Endothelial cell of umbilical vein (primary cell): ENCODE results near the gene B9D2. TPM values are rescaled to one million over a fixed set of nuclear protein-coding genes. Genes with fewer than 3 reads are reported as not detected.
"Not testable (repeated sequence)": the region's sequence is repeated elsewhere in the genome, so short reads cannot be mapped to it uniquely, and the experiment has no call there.

Source experiments
- BruUV-seq: library from RNA; stranded (reverse); fragments of 400-500 nt; replicated peaks from 2 replicates; lab custom pipeline; 2021; lab: Mats Ljungman, UMichigan
- CTCF ChIA-PET: fragments of 300-600, 350-600 bp; sonication (Branson Sonifier 250); formaldehyde crosslinking; loops from one replicate; lab custom pipeline; 2021; ENCODE audit warnings: antibody characterized with exemption, inconsistent platforms; lab: Charles Lee
- POLR2A ChIA-PET: fragments of 300-600, 350-600 bp; sonication (Branson Sonifier 250); formaldehyde crosslinking; loops from one replicate; lab custom pipeline; 2021; ENCODE audit warnings: antibody characterized with exemption, inconsistent platforms; lab: Charles Lee
- DNase-seq: peaks from one replicate; pipeline ENCODE4 v3.0.0-alpha.2; 2011; ENCODE audit warnings: low read depth, low spot score
- FAIRE-seq: peaks from 2 replicates; lab custom pipeline; 2011; peaks lifted over from hg19 to GRCh38; lab: Jason Lieb, UNC
- H2AFZ ChIP-seq: 2 replicates; pipeline ENCODE4 v1.6.0; 2012; ENCODE audit warnings: low read depth, low read length, control low read depth, inconsistent platforms
- H3K27ac ChIP-seq: 2 replicates; pipeline ENCODE4 v1.5.1; 2011; ENCODE audit warnings: low read depth, mild to moderate bottlenecking, control low read depth, low read length, moderate library complexity; ENCODE audit not compliant: insufficient read depth
- H3K27me3 ChIP-seq, 2 experiments: 2 replicates each; pipeline versions ENCODE4 v1.6.0 to v1.6.1; 2011; ENCODE audit warnings: low read length in 2 of 2, mixed read lengths in 1 of 2; ENCODE audit not compliant: control insufficient read depth in 2 of 2, insufficient read depth in 2 of 2
- H3K36me3 ChIP-seq, 2 experiments: 2 replicates in 1 of 2; 3 replicates in 1 of 2; pipeline ENCODE4 v1.5.1; 2011; ENCODE audit warnings: low read length in 2 of 2, mild to moderate bottlenecking in 1 of 2, moderate library complexity in 1 of 2; ENCODE audit not compliant: control insufficient read depth in 2 of 2, insufficient read depth in 2 of 2; ENCODE audit errors: extremely low read depth in 1 of 2
- H3K4me1 ChIP-seq: 3 replicates; pipeline ENCODE4 v1.5.1; 2011; ENCODE audit warnings: mild to moderate bottlenecking, low read length; ENCODE audit not compliant: control insufficient read depth, insufficient read depth; ENCODE audit errors: extremely low read depth
- H3K4me2 ChIP-seq: 2 replicates; pipeline ENCODE4 v1.6.1; 2011; ENCODE audit warnings: low read length, control low read depth, mixed read lengths; ENCODE audit not compliant: insufficient read depth
- H3K4me3 ChIP-seq, 3 experiments: fragments of 200-600 bp in 1 of 3; sonication (generic), shearing (Covaris generic) in 1 of 3; replicated peaks in 1 of 3; 2 replicates each; pipeline ENCODE4 v1.5.1; 2011 to 2016; ENCODE audit warnings: control low read depth in 3 of 3, low read length in 3 of 3, mild to moderate bottlenecking in 2 of 3, inconsistent platforms in 1 of 3, low read depth in 1 of 3, moderate library complexity in 1 of 3; ENCODE audit not compliant: insufficient read depth in 1 of 3
- H3K79me2 ChIP-seq: 2 replicates; pipeline ENCODE4 v1.6.0; 2012; ENCODE audit warnings: low read length, inconsistent platforms; ENCODE audit not compliant: control insufficient read depth, insufficient read depth
- H3K9ac ChIP-seq: replicated peaks from 2 replicates; pipeline ENCODE3; 2011; ENCODE audit warnings: low read length, control low read depth; ENCODE audit not compliant: insufficient read depth; ENCODE audit errors: extremely low read depth
- H3K9me1 ChIP-seq: replicated peaks from 3 replicates; pipeline ENCODE4 v1.6.0; 2011; ENCODE audit warnings: mild to moderate bottlenecking, low read length; ENCODE audit not compliant: control insufficient read depth, insufficient read depth; ENCODE audit errors: extremely low read depth
- H3K9me3 ChIP-seq: replicated peaks from 2 replicates; pipeline ENCODE4 v1.5.1; 2012; ENCODE audit warnings: low read length, inconsistent platforms; ENCODE audit not compliant: control insufficient read depth, insufficient read depth
- H4K20me1 ChIP-seq: replicated peaks from 2 replicates; pipeline ENCODE3; 2011; ENCODE audit warnings: mild to moderate bottlenecking, low read length; ENCODE audit not compliant: control insufficient read depth, insufficient read depth; ENCODE audit errors: extremely low read depth
- EZH2 ChIP-seq: IDR thresholded peaks from 2 replicates; pipeline ENCODE4 v1.6.1; 2012; ENCODE audit warnings: borderline replicate concordance, low read depth, mild to moderate bottlenecking, moderate library complexity, low read length, inconsistent platforms; ENCODE audit not compliant: severe bottlenecking
- FOS ChIP-seq: IDR thresholded peaks from 2 replicates; pipeline ENCODE4 v1.6.1; 2011; ENCODE audit warnings: mild to moderate bottlenecking, low read length, moderate library complexity, borderline replicate concordance; ENCODE audit not compliant: insufficient read depth
- GATA2 ChIP-seq: IDR thresholded peaks from 2 replicates; pipeline ENCODE4 v1.7.0; 2011; ENCODE audit warnings: low read depth, mild to moderate bottlenecking, moderate library complexity, mixed read lengths, low read length; ENCODE audit not compliant: insufficient read length, insufficient read depth
- JUN ChIP-seq: IDR thresholded peaks from 2 replicates; pipeline ENCODE4 v1.6.1; 2011; ENCODE audit warnings: borderline replicate concordance, low read depth; ENCODE audit not compliant: insufficient read length, insufficient read depth
- MYC ChIP-seq: IDR thresholded peaks from one replicate; pipeline ENCODE4 v1.6.1; 2011; ENCODE audit warnings: mild to moderate bottlenecking, low read depth, low read length
- POLR2A ChIP-seq: IDR thresholded peaks from 2 replicates; pipeline ENCODE4 v1.6.1; 2012; ENCODE audit warnings: low read depth, mild to moderate bottlenecking, control low read depth, low read length
- POLR2AphosphoS5 ChIP-seq: IDR thresholded peaks from 2 replicates; pipeline ENCODE4 v1.6.1; 2012; ENCODE audit warnings: low read depth, mild to moderate bottlenecking, control low read depth, low read length, moderate library complexity; ENCODE audit not compliant: insufficient read depth
- dilution Hi-C: fragments of 300-500 bp; cut with MboI; formaldehyde crosslinking; loops from one replicate; pipeline ENCODE4 v1.15.0; 2019; ENCODE audit warnings: low sequenced_read_pairs; ENCODE audit not compliant: extremely low pct_ligation_motif_present
- intact Hi-C: fragments of 100-400 bp; cut with micrococcal nuclease; formaldehyde crosslinking; loops from one replicate; pipeline ENCODE4 v1.10.0; 2022
- polyA plus RNA-seq, 4 experiments: library from polyadenylated mRNA; depleted of rRNA in 3 of 4; stranded (reverse) in 3 of 4; unstranded in 1 of 4; fragments of >200 nt; gene quantifications; 2 replicates each; pipeline versions ENCODE4 v1.2.1 to v1.2.3, GENCODE V29; 2011 to 2012; ENCODE audit warnings: missing spikeins in 1 of 4
- total RNA-seq: library from RNA; stranded (reverse); gene quantifications from 2 replicates; pipeline ENCODE4 v1.2.3, GENCODE V29; 2021
- TF ChIP-seq, protein P1 (sequence below): IDR thresholded peaks from 2 replicates; pipeline ENCODE4 v1.6.1; 2011; ENCODE audit not compliant: insufficient read depth, insufficient read length
- TF ChIP-seq, protein P2 (sequence below), 2 donors: IDR thresholded peaks; 1 replicate in 1 of 2; 2 replicates in 1 of 2; pipeline ENCODE4 v1.5.1; 2011; ENCODE audit warnings: low read length in 2 of 2, mild to moderate bottlenecking in 2 of 2, moderate library complexity in 2 of 2, control low read depth in 1 of 2, inconsistent platforms in 1 of 2, low read depth in 1 of 2; ENCODE audit not compliant: insufficient read depth in 1 of 2; ENCODE audit errors: extremely low read depth in 1 of 2

B9D2 gene
- total and polyA plus RNA-seq, 2 donors (not counting 3 experiments of a cell fraction or from before 2014, with no cell fraction given), result 12.2 to 23.9 TPM

DNA sequence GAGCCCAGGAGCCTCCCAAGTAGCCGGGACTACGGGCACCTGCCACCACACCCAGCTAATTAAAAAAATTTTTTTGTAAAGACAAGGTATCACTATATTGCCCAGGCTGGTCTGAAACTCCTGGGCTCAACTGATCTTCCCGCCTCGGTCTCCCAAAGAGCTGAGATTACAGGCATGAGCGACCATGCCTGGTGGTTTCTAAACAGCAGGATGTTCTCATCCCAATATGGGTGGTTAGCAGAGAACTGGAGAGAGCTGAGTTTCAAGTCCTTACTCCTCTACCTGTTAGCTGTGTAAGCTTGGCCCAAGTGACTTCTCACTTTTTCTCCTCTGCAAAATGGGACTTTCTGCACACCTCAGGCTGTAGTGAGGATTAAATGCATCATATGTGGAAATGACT lies 20.4 kb upstream of the B9D2 start:
- Histone ChIP-seq H3K4me1 (no peaks in the 10 kb centered on the region), H3K79me2 (no peaks in the 10 kb centered on the region), H3K9me3 (no peaks in the 10 kb centered on the region), H3K9me1 (no peaks in the 10 kb centered on the region), H3K36me3 (peaks cover 3 to 5% of the 10 kb centered on the region in 2 experiments), H2AFZ (no peak overlapping the region), H3K27me3 (no peaks in the 10 kb centered on the region), H3K4me3 (no peak overlapping the region), H3K27ac (no peak overlapping the region), H4K20me1 (no peaks in the 10 kb centered on the region), H3K9ac (no peak overlapping the region), H3K4me2 (no peak overlapping the region)
- FAIRE-seq (no peak), DNase-seq (no peak)
- TF ChIP-seq, protein P1, sequence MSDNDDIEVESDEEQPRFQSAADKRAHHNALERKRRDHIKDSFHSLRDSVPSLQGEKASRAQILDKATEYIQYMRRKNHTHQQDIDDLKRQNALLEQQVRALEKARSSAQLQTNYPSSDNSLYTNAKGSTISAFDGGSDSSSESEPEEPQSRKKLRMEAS, result no peak
- TF ChIP-seq, protein P2, sequence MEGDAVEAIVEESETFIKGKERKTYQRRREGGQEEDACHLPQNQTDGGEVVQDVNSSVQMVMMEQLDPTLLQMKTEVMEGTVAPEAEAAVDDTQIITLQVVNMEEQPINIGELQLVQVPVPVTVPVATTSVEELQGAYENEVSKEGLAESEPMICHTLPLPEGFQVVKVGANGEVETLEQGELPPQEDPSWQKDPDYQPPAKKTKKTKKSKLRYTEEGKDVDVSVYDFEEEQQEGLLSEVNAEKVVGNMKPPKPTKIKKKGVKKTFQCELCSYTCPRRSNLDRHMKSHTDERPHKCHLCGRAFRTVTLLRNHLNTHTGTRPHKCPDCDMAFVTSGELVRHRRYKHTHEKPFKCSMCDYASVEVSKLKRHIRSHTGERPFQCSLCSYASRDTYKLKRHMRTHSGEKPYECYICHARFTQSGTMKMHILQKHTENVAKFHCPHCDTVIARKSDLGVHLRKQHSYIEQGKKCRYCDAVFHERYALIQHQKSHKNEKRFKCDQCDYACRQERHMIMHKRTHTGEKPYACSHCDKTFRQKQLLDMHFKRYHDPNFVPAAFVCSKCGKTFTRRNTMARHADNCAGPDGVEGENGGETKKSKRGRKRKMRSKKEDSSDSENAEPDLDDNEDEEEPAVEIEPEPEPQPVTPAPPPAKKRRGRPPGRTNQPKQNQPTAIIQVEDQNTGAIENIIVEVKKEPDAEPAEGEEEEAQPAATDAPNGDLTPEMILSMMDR (IDR thresholded peaks at IDR 0.05; ENCODE audit: extremely low read depth in 1 of 2, insufficient read depth in 1 of 2, low read depth in 1 of 2, low read length in 2 of 2), result no peak
- no peak for TF ChIP-seq POLR2A
- TF ChIP-seq POLR2AphosphoS5, result no peak
- TF ChIP-seq MYC, result no peak
- no peak for TF ChIP-seq EZH2
- no peak for TF ChIP-seq GATA2
- no peak for TF ChIP-seq JUN
- no peak for TF ChIP-seq FOS
- BruUV-seq, result no TSS peak
- dilution Hi-C loops (no loop called here), intact Hi-C loops (no loop called here)
- CTCF ChIA-PET, result interaction anchor here (1.5 kb wide), 1 partner anchor 62 kb away, joined by 3 read pairs; no protein-coding TSS in a partner anchor
- POLR2A ChIA-PET, result no interaction called here

DNA sequence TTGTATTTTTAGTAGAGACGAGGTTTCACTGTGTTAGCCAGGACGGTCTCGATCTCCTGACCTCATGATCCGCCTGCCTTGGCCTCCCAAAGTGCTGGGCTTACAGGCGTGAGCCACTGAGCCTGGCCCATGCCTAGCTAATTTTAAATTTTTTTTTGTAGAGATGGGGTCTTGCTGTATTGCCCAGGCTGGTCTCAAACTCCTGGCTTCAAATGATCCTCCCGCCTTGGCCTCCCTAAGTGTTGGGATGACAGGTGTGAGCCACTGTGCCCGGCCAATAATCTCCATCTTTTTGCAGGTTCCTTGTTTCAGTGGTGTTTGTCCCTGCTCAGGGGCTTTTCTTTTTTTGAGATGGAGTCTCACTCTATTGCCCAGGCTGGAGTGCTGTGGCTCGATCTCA lies 17.6 kb upstream of the B9D2 start:
- ChIA-PET CTCF (interaction anchor here (0.9 kb wide), 1 partner anchor 25 kb away, joined by 3 read pairs; no protein-coding TSS in a partner anchor), POLR2A (interaction anchor here (0.6 kb wide), 1 partner anchor 17 kb away, joined by 4 read pairs; no protein-coding TSS in a partner anchor)
- not testable (repeated sequence) for H3K4me2 ChIP-seq

More for the DNA sequence above, 17.6 kb upstream of the B9D2 start:
- H3K27me3 ChIP-seq, dilution Hi-C loops, H3K4me1 ChIP-seq, H4K20me1 ChIP-seq, H3K79me2 ChIP-seq, BruUV-seq, H3K27ac ChIP-seq, DNase-seq, FAIRE-seq, intact Hi-C loops, H3K9me1 ChIP-seq, H3K9ac ChIP-seq, H3K9me3 ChIP-seq, H3K36me3 ChIP-seq, H2AFZ ChIP-seq, H3K4me3 ChIP-seq: not testable (repeated sequence)
